Measurements from ENCODE around the gene LILRB5. TPM values are rescaled to one million over a fixed set of nuclear protein-coding genes. Genes with fewer than 3 reads are reported as not detected.

LILRB5 gene
- total and polyA plus RNA-seq, 9 of the 15 experiments (the other 6 are each of a cell fraction or from before 2014, with no cell fraction given): not detected

- TF ChIP-seq ZNF592 (IDR thresholded peaks at IDR 0.05): peak; percentile 29; the same call in 1 of the 2 replicates
- no peak for TF ChIP-seq SRF (CRISPR knock-in tag; IDR thresholded peaks at IDR 0.05)
- TF ChIP-seq RCOR1 (IDR thresholded peaks at IDR 0.05; ENCODE audit: borderline replicate concordance in 1 of 2, low read depth in 2 of 2, low read length in 2 of 2): peak; percentile 69 to 96; a peak in 3 of 4 replicates
- TF ChIP-seq ZNF507 (tag; conservative IDR thresholded peaks at IDR 0.05): no peak
- peak; percentile 75 for TF ChIP-seq VEZF1 (CRISPR knock-in tag; IDR thresholded peaks at IDR 0.05)
- TF ChIP-seq SIN3B (IDR thresholded peaks at IDR 0.05; ENCODE audit: low read depth): no peak
- no peak for TF ChIP-seq BMI1 (IDR thresholded peaks at IDR 0.05; ENCODE audit: low read length)
- TF ChIP-seq POLR2AphosphoS2 (IDR thresholded peaks at IDR 0.05; ENCODE audit: low read length): 0 out of 2 replicates have a peak, but pooled peaks have one; percentile 58
- peak; percentile 67; the same call in 1 of the 2 replicates for TF ChIP-seq CEBPG (CRISPR knock-in tag; IDR thresholded peaks at IDR 0.05)
- peak in 1 of 2 experiments; percentile 35; a peak in 1 of 4 replicates for TF ChIP-seq CEBPG (tag; conservative IDR thresholded peaks at IDR 0.05 in 1 of 2, IDR thresholded peaks at IDR 0.05 in 1 of 2)
- peak; percentile 63 for TF ChIP-seq ZFX (CRISPR knock-in tag; IDR thresholded peaks at IDR 0.05)
Measured at GRCh38 chr19:54209811-54210494, 47.1 kb downstream of the LILRB5 start (continued).
